SK-N-SH (cell line): ENCODE data around the gene TMEM50A. TPM values are rescaled to one million over a fixed set of nuclear protein-coding genes. Genes with fewer than 3 reads are reported as not detected.

ENCODE experiments used
- CTCF ChIA-PET: fragments of 300-600, 350-600 bp; formaldehyde crosslinking; extraction: SDS; loops from one replicate; lab custom pipeline; 2021; lab: Yijun Ruan, JAX
- POLR2A ChIA-PET: fragments of 350-600 bp; sonication (Branson Sonifier 250); formaldehyde crosslinking; extraction: SDS; loops from one replicate; lab custom pipeline; 2020; ENCODE audit warnings: antibody characterized with exemption, inconsistent platforms; lab: Yijun Ruan, JAX
- DNase-seq: peaks from one replicate; pipeline ENCODE4 v3.0.0; 2012
- H2AFZ ChIP-seq: fragments of 200-600 bp; sonication (generic); 2 replicates; pipeline ENCODE4 v1.8.1; 2016; ENCODE audit warnings: antibody characterized with exemption, mild to moderate bottlenecking, low read depth
- H3F3A ChIP-seq: fragments of 200-600 bp; sonication (generic); replicated peaks from 2 replicates; pipeline ENCODE3; 2016; ENCODE audit warnings: antibody characterized with exemption, mild to moderate bottlenecking; ENCODE audit not compliant: insufficient read depth
- H3K27ac ChIP-seq, 2 experiments: fragments of 200-500 bp in 1 of 2; fragments of 200-600 bp in 1 of 2; sonication (Bioruptor generic) in 1 of 2; sonication (generic), shearing (Covaris generic) in 1 of 2; 2 replicates each; pipeline versions ENCODE4 v1.5.1 to v1.6.1; 2014 to 2016; ENCODE audit warnings: low read depth in 2 of 2, inconsistent platforms in 1 of 2, low read length in 1 of 2, mild to moderate bottlenecking in 1 of 2, mixed read lengths in 1 of 2
- H3K27me3 ChIP-seq: fragments of 200-600 bp; sonication (generic), shearing (Covaris generic); 2 replicates; pipeline ENCODE4 v1.6.1; 2016; ENCODE audit warnings: mixed run types; ENCODE audit not compliant: insufficient read depth
- H3K36me3 ChIP-seq, 2 experiments: fragments of 200-500 bp in 1 of 2; fragments of 200-600 bp in 1 of 2; sonication (Bioruptor generic) in 1 of 2; sonication (generic) in 1 of 2; replicated peaks in 1 of 2; 2 replicates each; pipeline versions ENCODE3 to v1.5.1; 2014 to 2016; ENCODE audit warnings: low read length in 1 of 2, mild to moderate bottlenecking in 1 of 2; ENCODE audit not compliant: insufficient read depth in 2 of 2, control insufficient read depth in 1 of 2
- H3K4me1 ChIP-seq, 2 experiments: fragments of 200-500 bp in 1 of 2; fragments of 200-600 bp in 1 of 2; sonication (Bioruptor generic) in 1 of 2; sonication (generic), shearing (Covaris generic) in 1 of 2; 2 replicates each; pipeline versions ENCODE4 v1.5.1 to v1.6.1; 2014 to 2016; ENCODE audit warnings: low read depth in 1 of 2, low read length in 1 of 2, mixed run types in 1 of 2; ENCODE audit not compliant: insufficient read depth in 2 of 2, control insufficient read depth in 1 of 2
- H3K4me2 ChIP-seq: fragments of 200-600 bp; sonication (generic), shearing (Covaris generic); 2 replicates; pipeline ENCODE4 v1.6.1; 2017; ENCODE audit warnings: mixed run types
- H3K4me3 ChIP-seq, 2 experiments: fragments of 200-500 bp in 1 of 2; fragments of 200-600 bp in 1 of 2; sonication (Bioruptor generic) in 1 of 2; sonication (generic), shearing (Covaris generic) in 1 of 2; 2 replicates each; pipeline versions ENCODE4 v1.5.1 to v1.8.1; 2014 to 2016; ENCODE audit warnings: low read depth in 2 of 2, inconsistent platforms in 1 of 2, low read length in 1 of 2, mild to moderate bottlenecking in 1 of 2, mixed read lengths in 1 of 2, moderate library complexity in 1 of 2
- H3K79me2 ChIP-seq: fragments of 200-600 bp; sonication (generic); 2 replicates; pipeline ENCODE4 v1.8.1; 2017; ENCODE audit warnings: mild to moderate bottlenecking; ENCODE audit not compliant: insufficient read depth
- H3K9ac ChIP-seq: fragments of 200-600 bp; sonication (generic); 2 replicates; pipeline ENCODE4 v1.6.1; 2017; ENCODE audit warnings: mixed run types
- H3K9me2 ChIP-seq: fragments of 200-600 bp; sonication (generic); 2 replicates; pipeline ENCODE4 v1.6.1; 2017; ENCODE audit warnings: mixed run types
- H3K9me3 ChIP-seq: fragments of 200-600 bp; sonication (generic); 2 replicates; pipeline ENCODE4 v1.6.1; 2017; ENCODE audit warnings: mixed run types, mild to moderate bottlenecking, moderate library complexity
- H4K20me1 ChIP-seq: fragments of 200-600 bp; sonication (generic); 2 replicates; pipeline ENCODE4 v1.6.1; 2017; ENCODE audit warnings: mild to moderate bottlenecking, mixed run types; ENCODE audit not compliant: insufficient read depth
- CTCF ChIP-seq: fragments of 200-600 bp; sonication (generic); IDR thresholded peaks from 2 replicates; pipeline ENCODE4 v1.6.1; 2017; ENCODE audit warnings: antibody characterized with exemption, mild to moderate bottlenecking, moderate library complexity
- FOSL2 ChIP-seq: IDR thresholded peaks from 2 replicates; pipeline ENCODE4 v1.4.0; 2012; ENCODE audit warnings: low read depth, mild to moderate bottlenecking, moderate library complexity, borderline replicate concordance
- FOXM1 ChIP-seq: IDR thresholded peaks from 2 replicates; pipeline ENCODE4 v1.4.0; 2012; ENCODE audit warnings: low read depth, mild to moderate bottlenecking
- JUND ChIP-seq: IDR thresholded peaks from 2 replicates; pipeline ENCODE4 v1.4.0; 2012
- MAX ChIP-seq: IDR thresholded peaks from 2 replicates; pipeline ENCODE4 v1.4.0; 2012; ENCODE audit warnings: low read depth
- MXI1 ChIP-seq: IDR thresholded peaks from 2 replicates; pipeline ENCODE4 v1.6.1; 2012; ENCODE audit warnings: mild to moderate bottlenecking, low read depth, low read length, improper control_type of control experiment
- NRF1 ChIP-seq: IDR thresholded peaks from 2 replicates; pipeline ENCODE4 v1.6.1; 2012; ENCODE audit warnings: low read depth, mild to moderate bottlenecking, low read length
- PBX3 ChIP-seq: IDR thresholded peaks from 2 replicates; pipeline ENCODE4; 2012
- POLR2AphosphoS5 ChIP-seq: IDR thresholded peaks from 2 replicates; pipeline ENCODE4 v1.6.1; 2012; ENCODE audit warnings: low read depth, low read length
- RAD21 ChIP-seq: IDR thresholded peaks from 2 replicates; pipeline ENCODE4 v1.6.1; 2012; ENCODE audit warnings: mild to moderate bottlenecking, low read length
- REST ChIP-seq: IDR thresholded peaks from 2 replicates; pipeline ENCODE4 v1.6.1; 2012; ENCODE audit warnings: mild to moderate bottlenecking, low read depth, low read length, moderate library complexity
- RFX5 ChIP-seq: IDR thresholded peaks from 2 replicates; pipeline ENCODE4 v1.6.1; 2012; ENCODE audit warnings: mild to moderate bottlenecking, improper control_type of control experiment, low read length
- RXRA ChIP-seq: IDR thresholded peaks from 2 replicates; pipeline ENCODE4 v1.4.0; 2012; ENCODE audit warnings: low read depth, mild to moderate bottlenecking, borderline replicate concordance
- SMC3 ChIP-seq: IDR thresholded peaks from 2 replicates; pipeline ENCODE4 v1.6.1; 2012; ENCODE audit warnings: low read depth, low read length, improper control_type of control experiment
- USF1 ChIP-seq: IDR thresholded peaks from 2 replicates; pipeline ENCODE4 v1.4.0; 2012; ENCODE audit warnings: low read depth, borderline replicate concordance
- YY1 ChIP-seq: IDR thresholded peaks from 2 replicates; pipeline ENCODE4 v1.4.0; 2012; ENCODE audit warnings: low read depth, mild to moderate bottlenecking
- WGBS: methylation state at CpG from one replicate; pipeline ENCODE4 v1.1.6; 2017; ENCODE audit warnings: low lambda C conversion rate; 5-methylcytosine and 5-hydroxymethylcytosine counted together
- polyA plus RNA-seq, 3 experiments: library from polyadenylated mRNA; depleted of rRNA; stranded (reverse); fragments of >200 nt; gene quantifications; 2 replicates each; pipeline ENCODE4 v1.2.3, GENCODE V29; 2012

The TMEM50A gene
- polyA plus RNA-seq, 1 of the 3 experiments (the other 2 are of a cell fraction) = 95.5 TPM

GRCh38 chr1:25360596-25361581, 22.8 kb downstream of the TMEM50A start:
- H3K4me1 ChIP-seq = peaks cover 3 to 14% of the 10 kb centered on the region in 2 experiments; a peak in 2 of 4 replicates
- H3K9me3 ChIP-seq = no peaks in the 10 kb centered on the region
- WGBS = 80% methylated on average over 7 of the region's 7 CpGs
- H3F3A ChIP-seq = peaks cover 32% of the 10 kb centered on the region
- no peaks in the 10 kb centered on the region for H3K9me2 ChIP-seq
- peak; percentile 81 for TF ChIP-seq MAX
- TF ChIP-seq POLR2AphosphoS5 = no peak
- no peak for TF ChIP-seq MXI1
- TF ChIP-seq JUND = peak; percentile 23; the same call in 1 of the 2 replicates
- TF ChIP-seq CTCF = no peak
- TF ChIP-seq PBX3 = no peak
- TF ChIP-seq SMC3 = no peak
- TF ChIP-seq FOSL2 = peak; percentile 46; the same call in 1 of the 2 replicates
- TF ChIP-seq RXRA = no peak
- TF ChIP-seq USF1 = peak; percentile 71; the same call in 1 of the 2 replicates
- H4K20me1 ChIP-seq = no peaks in the 10 kb centered on the region; the same call in 1 of the 2 replicates
- ChIA-PET POLR2A (no interaction called here), CTCF (no interaction called here)
- H3K27me3 ChIP-seq = no peaks in the 10 kb centered on the region
- no peak for DNase-seq
- H3K4me3 ChIP-seq = no peak overlapping the region
- no peak overlapping the region for H3K9ac ChIP-seq
- H3K4me2 ChIP-seq = peak overlapping the region; percentile 23; the same call in 1 of the 2 replicates
- peaks cover 31 to 50% of the 10 kb centered on the region in 2 experiments for H3K36me3 ChIP-seq
- H3K27ac ChIP-seq = peak overlapping the region in 1 of 2 experiments; percentile 78; a peak in 2 of 4 replicates
- peaks cover 25% of the 10 kb centered on the region; the same call in 1 of the 2 replicates for H3K79me2 ChIP-seq
- H2AFZ ChIP-seq = no peak overlapping the region

GRCh38 chr1:25361901-25362300, 23.8 kb downstream of the TMEM50A start:
- Histone ChIP-seq H3K27ac (peak overlapping the region in 1 of 2 experiments; percentile 78; a peak in 3 of 4 replicates), H3K4me3 (no peak overlapping the region), H3F3A (peaks cover 22% of the 10 kb centered on the region), H3K36me3 (peaks cover 27 to 46% of the 10 kb centered on the region in 2 experiments), H3K9me3 (no peaks in the 10 kb centered on the region), H3K9me2 (no peaks in the 10 kb centered on the region), H2AFZ (no peak overlapping the region), H3K4me2 (no peak overlapping the region), H4K20me1 (no peaks in the 10 kb centered on the region; the same call in 1 of the 2 replicates), H3K4me1 (peaks cover 0 to 7% of the 10 kb centered on the region in 2 experiments; a peak in 1 of 4 replicates), H3K27me3 (no peaks in the 10 kb centered on the region), H3K79me2 (peaks cover 24% of the 10 kb centered on the region; the same call in 1 of the 2 replicates), H3K9ac (no peak overlapping the region)
- DNase-seq = no peak
- ChIA-PET POLR2A (no interaction called here), CTCF (no interaction called here)
- WGBS = 93% methylated on average over 2 of the region's 2 CpGs
- TF ChIP-seq RFX5 (no peak), NRF1 (no peak), FOXM1 (no peak), RAD21 (no peak), REST (no peak), YY1 (no peak)
